Fibroblast of lung (primary cell): ENCODE results near the gene P2RY8. TPM values are rescaled to one million over a fixed set of nuclear protein-coding genes. Genes with fewer than 3 reads are reported as not detected.

Experiments
- DNase-seq, 2 donors: peaks; one replicate each; pipeline versions ENCODE4 v3.0.0 to v3.0.0-alpha.2; 2010; ENCODE audit warnings: low read depth in 2 of 2
- H2AFZ ChIP-seq: 2 replicates; pipeline ENCODE4 v1.5.1; 2012; ENCODE audit warnings: low read length, control low read depth, inconsistent platforms
- H3K27ac ChIP-seq: 2 replicates; pipeline ENCODE4 v1.5.1; 2011; ENCODE audit warnings: low read length, control low read depth; ENCODE audit not compliant: insufficient read depth
- H3K27me3 ChIP-seq: 2 replicates; pipeline ENCODE4 v1.5.1; 2011; ENCODE audit warnings: mild to moderate bottlenecking, low read length; ENCODE audit not compliant: control insufficient read depth, insufficient read depth
- H3K36me3 ChIP-seq: 2 replicates; pipeline ENCODE4 v1.5.1; 2011; ENCODE audit warnings: low read length; ENCODE audit not compliant: control insufficient read depth, insufficient read depth
- H3K4me1 ChIP-seq: 2 replicates; pipeline ENCODE4 v1.5.1; 2011; ENCODE audit warnings: low read length; ENCODE audit not compliant: control insufficient read depth, insufficient read depth; ENCODE audit errors: extremely low read depth
- H3K4me2 ChIP-seq: 2 replicates; pipeline ENCODE4 v1.5.1; 2011; ENCODE audit warnings: low read length, control low read depth; ENCODE audit not compliant: insufficient read depth; ENCODE audit errors: extremely low read depth
- H3K4me3 ChIP-seq, 4 experiments: fragments of 200-600 bp in 1 of 4; sonication (generic) in 1 of 4; replicated peaks in 1 of 4; 2 replicates each; pipeline ENCODE4 v1.5.1; 2011 to 2016; ENCODE audit warnings: low read length in 4 of 4, low read depth in 3 of 4, mild to moderate bottlenecking in 3 of 4, control low read depth in 2 of 4, inconsistent platforms in 1 of 4, mixed read lengths in 1 of 4; ENCODE audit not compliant: insufficient read depth in 1 of 4; ENCODE audit errors: control extremely low read depth in 1 of 4
- H3K79me2 ChIP-seq: 2 replicates; pipeline ENCODE4 v1.5.1; 2012; ENCODE audit warnings: mild to moderate bottlenecking, low read length, inconsistent platforms; ENCODE audit not compliant: control insufficient read depth, insufficient read depth
- H3K9ac ChIP-seq: 2 replicates; pipeline ENCODE4 v1.5.1; 2011; ENCODE audit warnings: mild to moderate bottlenecking, low read length, control low read depth; ENCODE audit not compliant: insufficient read depth
- H3K9me3 ChIP-seq: 2 replicates; pipeline ENCODE4 v1.5.1; 2012; ENCODE audit warnings: low read depth, low read length; ENCODE audit not compliant: control insufficient read depth, insufficient read depth
- H4K20me1 ChIP-seq: 2 replicates; pipeline ENCODE4 v1.5.1; 2011; ENCODE audit warnings: low read length; ENCODE audit not compliant: control insufficient read depth, insufficient read depth; ENCODE audit errors: extremely low read depth
- EZH2 ChIP-seq: IDR thresholded peaks from 2 replicates; pipeline ENCODE4 v1.5.1; 2012; ENCODE audit warnings: low read length, control low read depth, mild to moderate bottlenecking; ENCODE audit errors: missing control alignments
- polyA plus RNA-seq, 2 donors: library from polyadenylated mRNA; depleted of rRNA in 1 of 2; stranded (reverse) in 1 of 2; unstranded in 1 of 2; fragments of >200 nt; gene quantifications; 2 replicates each; pipeline ENCODE4 v1.2.1, GENCODE V29; 2011 to 2012; ENCODE audit warnings: missing spikeins in 1 of 2
- total RNA-seq: library from RNA; depleted of rRNA; stranded (reverse); fragments of >200 nt; gene quantifications from 2 replicates; pipeline ENCODE4 v1.2.1, GENCODE V29; 2014
- TF ChIP-seq, protein P1 (sequence below), 2 donors: IDR thresholded peaks in 1 of 2; conservative IDR thresholded peaks in 1 of 2; 1 replicate in 1 of 2; 2 replicates in 1 of 2; pipeline ENCODE4 v1.5.1; 2011 to 2012; ENCODE audit warnings: low read length in 2 of 2, control low read depth in 1 of 2, inconsistent platforms in 1 of 2, low read depth in 1 of 2, mild to moderate bottlenecking in 1 of 2

The P2RY8 gene
- total and polyA plus RNA-seq, 2 donors (not counting 1 experiment from before 2014, with no cell fraction given): not detected

DNA sequence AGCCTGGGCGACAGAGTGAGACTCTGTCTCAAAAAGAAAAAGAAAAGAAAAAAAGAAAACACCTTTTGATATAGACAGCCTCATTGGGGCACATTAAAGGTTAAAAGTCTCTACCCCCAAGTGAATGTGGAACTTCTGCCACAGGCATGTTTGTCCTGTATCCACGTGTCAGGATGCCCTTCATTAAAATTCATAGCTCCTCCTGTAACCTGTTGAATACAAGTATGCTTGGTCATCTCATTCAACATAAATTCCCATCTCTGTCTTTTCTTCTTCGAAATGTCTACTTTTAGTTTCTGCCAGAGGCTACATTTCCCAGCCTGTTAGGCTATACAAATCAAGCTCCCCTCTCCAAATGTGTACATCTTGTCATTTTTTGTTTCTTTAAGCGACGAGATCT lies 25.8 kb downstream of the P2RY8 start:
- TF ChIP-seq, protein P1, sequence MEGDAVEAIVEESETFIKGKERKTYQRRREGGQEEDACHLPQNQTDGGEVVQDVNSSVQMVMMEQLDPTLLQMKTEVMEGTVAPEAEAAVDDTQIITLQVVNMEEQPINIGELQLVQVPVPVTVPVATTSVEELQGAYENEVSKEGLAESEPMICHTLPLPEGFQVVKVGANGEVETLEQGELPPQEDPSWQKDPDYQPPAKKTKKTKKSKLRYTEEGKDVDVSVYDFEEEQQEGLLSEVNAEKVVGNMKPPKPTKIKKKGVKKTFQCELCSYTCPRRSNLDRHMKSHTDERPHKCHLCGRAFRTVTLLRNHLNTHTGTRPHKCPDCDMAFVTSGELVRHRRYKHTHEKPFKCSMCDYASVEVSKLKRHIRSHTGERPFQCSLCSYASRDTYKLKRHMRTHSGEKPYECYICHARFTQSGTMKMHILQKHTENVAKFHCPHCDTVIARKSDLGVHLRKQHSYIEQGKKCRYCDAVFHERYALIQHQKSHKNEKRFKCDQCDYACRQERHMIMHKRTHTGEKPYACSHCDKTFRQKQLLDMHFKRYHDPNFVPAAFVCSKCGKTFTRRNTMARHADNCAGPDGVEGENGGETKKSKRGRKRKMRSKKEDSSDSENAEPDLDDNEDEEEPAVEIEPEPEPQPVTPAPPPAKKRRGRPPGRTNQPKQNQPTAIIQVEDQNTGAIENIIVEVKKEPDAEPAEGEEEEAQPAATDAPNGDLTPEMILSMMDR (conservative IDR thresholded peaks at IDR 0.05 in 1 of 2, IDR thresholded peaks at IDR 0.05 in 1 of 2; ENCODE audit: low read depth in 1 of 2, low read length in 2 of 2): no peak
- TF ChIP-seq EZH2: no peak
- Histone ChIP-seq H3K4me1 (no peaks in the 10 kb centered on the region), H4K20me1 (no peaks in the 10 kb centered on the region), H3K36me3 (no peaks in the 10 kb centered on the region), H3K27me3 (no peaks in the 10 kb centered on the region), H3K9ac (no peak overlapping the region), H3K4me3 (no peak overlapping the region), H2AFZ (no peak overlapping the region), H3K4me2 (no peak overlapping the region), H3K27ac (no peak overlapping the region), H3K79me2 (no peaks in the 10 kb centered on the region), H3K9me3 (no peaks in the 10 kb centered on the region)
- no peak for DNase-seq

DNA sequence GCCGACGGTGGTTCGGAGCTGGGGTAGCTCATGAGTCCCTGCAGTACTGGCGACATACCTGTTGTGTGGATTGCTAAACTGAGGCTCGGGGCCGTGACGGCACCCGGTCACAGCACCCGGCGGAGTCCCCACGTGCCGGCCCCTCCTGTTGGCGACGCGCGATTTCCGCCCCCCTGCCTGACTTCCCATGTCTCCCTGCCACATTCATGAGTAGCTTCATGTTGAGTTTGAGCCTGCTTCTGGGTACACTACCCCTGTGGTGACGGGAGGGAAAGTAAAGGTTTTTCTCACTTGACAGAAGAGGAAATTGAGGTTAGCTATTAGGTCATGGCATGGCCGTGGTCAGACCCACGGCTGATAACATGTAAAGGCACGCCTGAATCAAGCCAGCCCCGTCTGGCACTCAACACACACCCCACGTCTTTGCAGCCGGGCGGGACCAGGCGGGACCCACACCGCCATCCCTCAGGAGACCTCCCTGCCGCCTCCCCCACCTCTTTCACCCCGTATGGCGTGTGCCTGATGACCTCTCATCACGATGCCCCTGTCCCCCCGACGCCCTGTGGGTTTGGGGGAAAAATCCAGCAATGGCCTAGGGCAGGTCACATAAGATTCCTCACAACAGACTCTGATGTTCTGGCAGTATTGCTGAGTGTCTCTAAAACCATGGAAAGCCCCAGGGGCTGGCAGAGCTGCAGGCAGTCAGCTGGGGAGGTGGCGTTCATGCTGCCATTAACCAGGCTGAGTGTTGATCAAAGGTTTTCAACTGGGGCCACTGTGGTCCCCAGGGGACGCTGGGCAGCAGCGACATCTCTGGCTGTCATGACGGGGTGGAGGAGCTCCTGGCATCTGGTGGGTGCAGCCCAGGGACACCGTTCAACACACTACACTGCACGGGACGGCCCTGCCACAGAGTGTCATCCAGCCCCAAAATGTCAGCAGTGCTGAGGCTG lies 29.2 kb downstream of the P2RY8 start:
- Histone ChIP-seq H2AFZ (no peak overlapping the region), H3K27me3 (no peaks in the 10 kb centered on the region), H3K36me3 (no peaks in the 10 kb centered on the region), H3K4me1 (no peaks in the 10 kb centered on the region), H3K4me3 (no peak overlapping the region), H3K9ac (no peak overlapping the region), H3K27ac (no peak overlapping the region), H4K20me1 (no peaks in the 10 kb centered on the region), H3K79me2 (no peaks in the 10 kb centered on the region), H3K9me3 (no peaks in the 10 kb centered on the region), H3K4me2 (no peak overlapping the region)
- TF ChIP-seq, protein P1 (conservative IDR thresholded peaks at IDR 0.05 in 1 of 2, IDR thresholded peaks at IDR 0.05 in 1 of 2; ENCODE audit: low read depth in 1 of 2, low read length in 2 of 2): no peak
- TF ChIP-seq EZH2: no peak
- DNase-seq: no peak

DNA sequence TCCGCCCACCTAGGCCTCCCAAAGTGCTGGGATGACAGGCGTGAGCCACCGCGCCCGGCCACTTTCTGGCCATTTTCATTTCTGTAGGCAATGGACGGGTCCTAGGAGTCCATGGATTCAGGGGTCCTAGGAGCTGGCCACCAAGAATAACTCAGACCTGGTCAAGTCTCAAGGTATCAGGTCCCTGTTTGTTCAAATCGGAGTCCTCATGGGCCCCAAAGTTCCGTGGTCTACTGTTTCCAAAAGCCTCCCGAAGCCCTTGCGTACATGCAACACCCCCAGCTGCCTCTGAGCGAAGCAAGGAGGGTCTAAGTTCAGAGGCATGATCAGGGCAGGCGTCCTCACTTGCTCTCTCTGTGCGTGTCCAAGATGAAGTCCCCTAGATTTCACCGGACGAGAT lies 30.1 kb downstream of the P2RY8 start:
- Histone ChIP-seq H3K4me3 (no peak overlapping the region), H4K20me1 (no peaks in the 10 kb centered on the region), H3K27me3 (no peaks in the 10 kb centered on the region), H3K36me3 (no peaks in the 10 kb centered on the region), H3K79me2 (no peaks in the 10 kb centered on the region), H3K4me1 (no peaks in the 10 kb centered on the region), H3K4me2 (no peak overlapping the region), H3K9ac (no peak overlapping the region), H2AFZ (no peak overlapping the region), H3K27ac (no peak overlapping the region), H3K9me3 (no peaks in the 10 kb centered on the region)
- TF ChIP-seq, protein P1 (conservative IDR thresholded peaks at IDR 0.05 in 1 of 2, IDR thresholded peaks at IDR 0.05 in 1 of 2; ENCODE audit: low read depth in 1 of 2, low read length in 2 of 2): no peak
- no peak for TF ChIP-seq EZH2
- no peak for DNase-seq
